A549 (cell line): Measurements from ENCODE around the gene NLK. TPM values are rescaled to one million over a fixed set of nuclear protein-coding genes. Genes with fewer than 3 reads are reported as not detected.

Experiments used
- ATAC-seq, 2 experiments: fragments of 200-7000 bp in 1 of 2; fragments of >200 bp in 1 of 2; cut with Nextera tagmentation in 1 of 2; cut with Tn5 transposase in 1 of 2; 3 replicates each; pipeline versions ENCODE4 v1.8.0 to v1.9.1; 2018 to 2020; ENCODE audit warnings: mild to moderate bottlenecking in 1 of 2, moderate library complexity in 1 of 2
- CTCF ChIA-PET: fragments of 300-600 bp; sonication (Branson Sonifier 250); formaldehyde crosslinking; extraction: SDS; loops from one replicate; lab custom pipeline; 2021; ENCODE audit warnings: antibody characterized with exemption, inconsistent platforms; lab: Yijun Ruan, JAX
- POLR2A ChIA-PET: fragments of 350-600 bp; formaldehyde crosslinking; extraction: SDS; loops from one replicate; lab custom pipeline; 2021; ENCODE audit warnings: antibody characterized with exemption, inconsistent platforms; lab: Yijun Ruan, JAX
- DNase-seq, 2 experiments: peaks; one replicate each; pipeline versions ENCODE4 v3.0.0 to v3.0.0-alpha.2; 2011 to 2016; ENCODE audit warnings: low read depth in 1 of 2, low spot score in 1 of 2
- FAIRE-seq: peaks from 2 replicates; lab custom pipeline; 2011; peaks lifted over from hg19 to GRCh38; lab: Jason Lieb, UNC
- H3K27ac ChIP-seq, 2 experiments: fragments of >200 bp; sonication (Bioruptor Twin); formaldehyde crosslinking; 3 replicates each; pipeline ENCODE4 v1.5.1; 2016 to 2017
- H3K4me1 ChIP-seq: fragments of >200 bp; sonication (Bioruptor Twin); formaldehyde crosslinking; 3 replicates; pipeline ENCODE4 v1.6.1; 2016
- H3K4me2 ChIP-seq: fragments of >200 bp; sonication (Bioruptor Twin); formaldehyde crosslinking; 3 replicates; pipeline ENCODE4 v1.6.1; 2016
- H3K4me3 ChIP-seq: fragments of >200 bp; sonication (Bioruptor Twin); formaldehyde crosslinking; 3 replicates; pipeline ENCODE4 v1.5.1; 2016
- H3K9me3 ChIP-seq: fragments of >200 bp; sonication (Bioruptor Twin); formaldehyde crosslinking; 3 replicates; pipeline ENCODE4 v1.6.1; 2016
- CBX2 ChIP-seq: fragments of 200-600 bp; sonication (generic); IDR thresholded peaks from 2 replicates; pipeline ENCODE4 v1.6.1; 2016; ENCODE audit warnings: low read depth, mild to moderate bottlenecking, borderline replicate concordance
- CBX8 ChIP-seq: fragments of 200-600 bp; sonication (generic); IDR thresholded peaks from 2 replicates; pipeline ENCODE4 v1.6.1; 2016
- CHD4 ChIP-seq: fragments of 200-600 bp; sonication (generic); IDR thresholded peaks from 2 replicates; pipeline ENCODE4 v1.6.1; 2016; ENCODE audit warnings: antibody characterized with exemption, mild to moderate bottlenecking, borderline replicate concordance
- ELK1 ChIP-seq: fragments of 150-350 bp; IDR thresholded peaks from 2 replicates; pipeline ENCODE4 v1.6.1; 2014; ENCODE audit warnings: low read depth, mild to moderate bottlenecking, low read length
- EP300 ChIP-seq, 2 experiments: fragments of >200 bp; sonication (Bioruptor Twin); formaldehyde crosslinking; IDR thresholded peaks; 2 replicates in 1 of 2; 3 replicates in 1 of 2; pipeline ENCODE4 v1.6.1; 2016 to 2017
- ESRRA ChIP-seq: fragments of 150-350 bp; IDR thresholded peaks from 2 replicates; pipeline ENCODE4 v1.6.1; 2014; ENCODE audit warnings: mild to moderate bottlenecking, low read length, borderline replicate concordance
- FOSL2 ChIP-seq, 2 experiments: fragments of 450-650 bp in 1 of 2; fragments of >200 bp in 1 of 2; sonication (Bioruptor Twin) in 1 of 2; formaldehyde crosslinking; IDR thresholded peaks; 2 replicates each; pipeline versions ENCODE4 v1.5.0 to v1.6.1; 2016 to 2020; ENCODE audit warnings: mild to moderate bottlenecking in 1 of 2, moderate library complexity in 1 of 2
- HDAC2 ChIP-seq: fragments of 200-600 bp; sonication (generic); IDR thresholded peaks from 2 replicates; pipeline ENCODE4 v1.6.1; 2016
- HOXA7 ChIP-seq: fragments of 250-450 bp; sonication (Bioruptor Pico); IDR thresholded peaks from 2 replicates; pipeline ENCODE4 v1.5.0; 2020; ENCODE audit warnings: mild to moderate bottlenecking, moderate library complexity
- HOXB5 ChIP-seq: fragments of 250-450 bp; sonication (Bioruptor Pico); IDR thresholded peaks from 2 replicates; pipeline ENCODE4 v1.5.0; 2020; ENCODE audit warnings: mild to moderate bottlenecking, moderate library complexity
- KDM5A ChIP-seq: fragments of 200-600 bp; sonication (generic); IDR thresholded peaks from 2 replicates; pipeline ENCODE4 v1.6.1; 2016; ENCODE audit warnings: antibody characterized with exemption, mild to moderate bottlenecking
- MAX ChIP-seq: IDR thresholded peaks from 2 replicates; pipeline ENCODE4 v1.6.1; 2012
- MAZ ChIP-seq: fragments of 150-350 bp; IDR thresholded peaks from 2 replicates; pipeline ENCODE4 v1.6.1; 2014; ENCODE audit warnings: antibody characterized with exemption, low read depth, low read length, borderline replicate concordance
- MYC ChIP-seq: IDR thresholded peaks from 2 replicates; pipeline ENCODE4 v1.6.1; 2012; ENCODE audit warnings: mild to moderate bottlenecking, inconsistent platforms, low read length, improper control_type of control experiment, borderline replicate concordance
- NR3C1 ChIP-seq: fragments of >200 bp; sonication (Bioruptor Twin); formaldehyde crosslinking; IDR thresholded peaks from 3 replicates; pipeline ENCODE4 v1.6.1; 2017
- PHF8 ChIP-seq: fragments of 200-600 bp; sonication (generic); IDR thresholded peaks from 2 replicates; pipeline ENCODE4 v1.6.1; 2016; ENCODE audit warnings: low read depth, mild to moderate bottlenecking, antibody characterized with exemption, moderate library complexity, borderline replicate concordance
- RAD21 ChIP-seq, 2 experiments: fragments of >200 bp in 1 of 2; sonication (Bioruptor Twin) in 1 of 2; formaldehyde crosslinking in 1 of 2; IDR thresholded peaks in 1 of 2; conservative IDR thresholded peaks in 1 of 2; 2 replicates in 1 of 2; 3 replicates in 1 of 2; pipeline ENCODE4 v1.6.1; 2012 to 2018; ENCODE audit warnings: inconsistent platforms in 1 of 2
- RCOR1 ChIP-seq: fragments of 150-350 bp; IDR thresholded peaks from 2 replicates; pipeline ENCODE4 v1.6.1; 2014; ENCODE audit warnings: antibody characterized with exemption, low read length, low read depth
- RFX5 ChIP-seq: fragments of 450-650 bp; IDR thresholded peaks from 2 replicates; pipeline ENCODE4 v1.7.1; 2014; ENCODE audit warnings: antibody characterized with exemption, mild to moderate bottlenecking, moderate library complexity
- SMC3 ChIP-seq: fragments of >200 bp; sonication (Bioruptor Twin); formaldehyde crosslinking; IDR thresholded peaks from 3 replicates; pipeline ENCODE4 v1.6.1; 2018; ENCODE audit warnings: inconsistent platforms
- TFCP2L1 ChIP-seq: fragments of 250-450 bp; sonication (Bioruptor Pico); IDR thresholded peaks from 2 replicates; pipeline ENCODE4 v1.5.0; 2021; ENCODE audit warnings: mild to moderate bottlenecking
- TP53 ChIP-seq: fragments of 250-450 bp; sonication (Bioruptor Pico); IDR thresholded peaks from 2 replicates; pipeline ENCODE4 v1.5.0; 2021; ENCODE audit warnings: mild to moderate bottlenecking, moderate library complexity
- ZC3H11A ChIP-seq: fragments of 450-650 bp; IDR thresholded peaks from 2 replicates; pipeline ENCODE4 v1.6.1; 2014; ENCODE audit warnings: antibody characterized with exemption, mild to moderate bottlenecking
- ZNF302 ChIP-seq: fragments of 250-450 bp; sonication (Bioruptor Pico); IDR thresholded peaks from 2 replicates; pipeline ENCODE4 v1.9.0; 2021; ENCODE audit warnings: inconsistent platforms, mild to moderate bottlenecking, moderate library complexity
- ZSCAN20 ChIP-seq: fragments of 250-450 bp; sonication (Bioruptor Pico); IDR thresholded peaks from 2 replicates; pipeline ENCODE4 v1.8.0; 2022; ENCODE audit warnings: mild to moderate bottlenecking, moderate library complexity
- WGBS: methylation state at CpG from one replicate; pipeline ENCODE4 v1.1.6; 2017; ENCODE audit errors: missing lambda C conversion rate; 5-methylcytosine and 5-hydroxymethylcytosine counted together
- polyA plus RNA-seq, 4 experiments: library from polyadenylated mRNA; depleted of rRNA in 3 of 4; stranded (reverse); fragments of >200 nt; fragmentation: RNase III in 1 of 4; extraction: RNeasy Plus Mini Kit Qiagen cat#74134 plus additional on column Dnase treatment in 1 of 4; gene quantifications; 2 replicates in 3 of 4; 3 replicates in 1 of 4; pipeline ENCODE4 v1.2.3, GENCODE V29; 2011 to 2017
- TF ChIP-seq, protein P1 (sequence below): fragments of 450-650 bp; IDR thresholded peaks from 2 replicates; pipeline ENCODE4 v1.6.1; 2014; ENCODE audit warnings: antibody characterized with exemption

Gene NLK
- polyA plus RNA-seq, 2 of the 4 experiments (the other 2 are of a cell fraction), result 11.8 to 26.5 TPM

- Histone ChIP-seq H3K4me3 (no peak overlapping the region), H3K4me1 (no peaks in the 10 kb centered on the region), H3K9me3 (no peaks in the 10 kb centered on the region), H3K4me2 (no peak overlapping the region), H3K27ac (no peak overlapping the region)
- FAIRE-seq (no peak), ATAC-seq (no peak), DNase-seq (no peak)
- CTCF ChIA-PET, result interaction anchor here (1.2 kb wide), 1 partner anchor 39 kb away, joined by 4 read pairs; no protein-coding TSS in a partner anchor
- TF ChIP-seq MAX (no peak), RAD21 (conservative IDR thresholded peaks at IDR 0.05 in 1 of 2, IDR thresholded peaks at IDR 0.05 in 1 of 2) (no peak), HOXB5 (no peak), MYC (no peak), SMC3 (no peak)
- POLR2A ChIA-PET, result no interaction called here
Measured at GRCh38 chr17:28194382-28194781, 151.9 kb downstream of the NLK start.

DNA sequence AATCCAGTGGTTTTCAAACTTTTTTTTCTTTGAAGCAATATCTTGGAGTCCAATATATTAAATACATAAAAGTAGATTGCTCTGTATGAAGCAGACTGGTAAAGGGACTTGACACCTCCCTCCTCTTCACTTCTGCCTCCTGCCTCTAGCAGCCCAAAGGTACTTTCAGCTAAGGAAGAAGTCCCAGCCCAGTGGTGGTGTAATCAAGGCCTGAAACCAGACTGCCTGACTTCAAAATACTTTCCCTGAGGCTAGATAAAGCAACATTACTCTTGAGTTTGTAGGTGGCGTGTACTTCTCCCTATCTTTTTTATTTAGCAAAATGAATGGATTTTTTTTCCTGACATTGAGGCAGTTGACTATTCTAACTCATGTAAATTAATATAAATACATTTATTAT, 154.2 kb downstream of the NLK start:
- CTCF ChIA-PET, result no interaction called here
- ATAC-seq, result no peak
- no peak overlapping the region for H3K4me2 ChIP-seq

GRCh38 chr17:28199115-28199514, 156.6 kb downstream of the NLK start:
- ChIA-PET POLR2A (interaction anchor here (1.1 kb wide), 1 partner anchor 158 kb away, joined by 6 read pairs; no protein-coding TSS in a partner anchor), CTCF (interaction anchor here (0.9 to 1.2 kb wide), 3 partner anchors 218 to 306 kb away, joined by 3 to 5 read pairs (median 4); partner anchors contain the start of gene LYRM9)
- H3K4me3 ChIP-seq, result no peak overlapping the region
- no peaks in the 10 kb centered on the region for H3K9me3 ChIP-seq
- H3K4me1 ChIP-seq, result no peaks in the 10 kb centered on the region
- FAIRE-seq (no peak), DNase-seq (no peak), ATAC-seq (no peak)
- H3K27ac ChIP-seq, result no peak overlapping the region
- H3K4me2 ChIP-seq, result no peak overlapping the region
- 91% methylated on average over 6 of the region's 6 CpGs for WGBS
- no peak for TF ChIP-seq KDM5A
- no peak for TF ChIP-seq HOXB5
- no peak for TF ChIP-seq RAD21 (conservative IDR thresholded peaks at IDR 0.05 in 1 of 2, IDR thresholded peaks at IDR 0.05 in 1 of 2)
- no peak for TF ChIP-seq TP53 (CRISPR knock-in tag)

More for the DNA sequence above, 154.2 kb downstream of the NLK start:
- FAIRE-seq, result peak; percentile 28
- no peak for TF ChIP-seq CHD4
- no peak for TF ChIP-seq ZNF302 (CRISPR knock-in tag)
- TF ChIP-seq, protein P1, sequence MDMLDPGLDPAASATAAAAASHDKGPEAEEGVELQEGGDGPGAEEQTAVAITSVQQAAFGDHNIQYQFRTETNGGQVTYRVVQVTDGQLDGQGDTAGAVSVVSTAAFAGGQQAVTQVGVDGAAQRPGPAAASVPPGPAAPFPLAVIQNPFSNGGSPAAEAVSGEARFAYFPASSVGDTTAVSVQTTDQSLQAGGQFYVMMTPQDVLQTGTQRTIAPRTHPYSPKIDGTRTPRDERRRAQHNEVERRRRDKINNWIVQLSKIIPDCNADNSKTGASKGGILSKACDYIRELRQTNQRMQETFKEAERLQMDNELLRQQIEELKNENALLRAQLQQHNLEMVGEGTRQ, result no peak
- no peak for TF ChIP-seq ZSCAN20 (CRISPR knock-in tag)
- no peak for TF ChIP-seq EP300 (IDR thresholded peaks at IDR 0.05)
- TF ChIP-seq, all 56 proteins: peak for 0
- Histone ChIP-seq H3K4me1 (no peaks in the 10 kb centered on the region), H3K9me3 (no peaks in the 10 kb centered on the region), H3K4me3 (no peak overlapping the region), H3K27ac (no peak overlapping the region)
- DNase-seq, result no peak
- POLR2A ChIA-PET, result no interaction called here
- WGBS, result 94% methylated on average over 1 of the region's 1 CpG

- Histone ChIP-seq H3K27ac (no peak overlapping the region), H3K4me2 (no peak overlapping the region), H3K4me1 (peaks cover 5% of the 10 kb centered on the region; the same call in 2 of the 3 replicates), H3K4me3 (no peak overlapping the region), H3K9me3 (no peaks in the 10 kb centered on the region)
- ATAC-seq (no peak), DNase-seq (no peak), FAIRE-seq (no peak)
- POLR2A ChIA-PET, result interaction anchor here (1.1 kb wide), 1 partner anchor 158 kb away, joined by 6 read pairs; no protein-coding TSS in a partner anchor
- no peak for TF ChIP-seq HDAC2
- TF ChIP-seq HOXB5, result no peak
- TF ChIP-seq CBX2, result no peak
- TF ChIP-seq TP53 (CRISPR knock-in tag), result no peak
- no peak for TF ChIP-seq RFX5
- TF ChIP-seq PHF8, result no peak
- no peak for TF ChIP-seq CBX8
- TF ChIP-seq HOXA7 (CRISPR knock-in tag), result no peak
- no peak for TF ChIP-seq MAZ
- no peak for TF ChIP-seq RCOR1
- TF ChIP-seq KDM5A, result no peak
- TF ChIP-seq, protein P1, result no peak
- TF ChIP-seq ZSCAN20 (CRISPR knock-in tag), result no peak
- no peak for TF ChIP-seq ELK1
- TF ChIP-seq ZC3H11A, result no peak
- TF ChIP-seq TFCP2L1 (CRISPR knock-in tag), result no peak
- no peak for TF ChIP-seq FOSL2 (IDR thresholded peaks at IDR 0.05)
- TF ChIP-seq FOSL2 (CRISPR knock-in tag; IDR thresholded peaks at IDR 0.05), result no peak
- no peak for TF ChIP-seq ESRRA
- no peak for TF ChIP-seq NR3C1
- TF ChIP-seq EP300 (IDR thresholded peaks at IDR 0.05), result no peak
- CTCF ChIA-PET, result interaction anchor here (0.6 to 1.7 kb wide), 6 partner anchors 11 to 524 kb away, joined by 3 to 5 read pairs (median 3); partner anchors contain the start of gene LYRM9
- WGBS, result 92% methylated on average over 2 of the region's 2 CpGs
Measured at GRCh38 chr17:28199728-28200127, 157.3 kb downstream of the NLK start.
